ENCODE measurements around the gene MSRB2.

The MSRB2 gene

GRCh38 chr10:23111517-23112286 is 16.3 kb downstream of the MSRB2 start:
- DNase-seq (ENCODE audit: low read depth): no peak

- DNase-seq (ENCODE audit: low read depth): no peak
Observed at GRCh38 chr10:23114228-23114850, 19.0 kb downstream of the MSRB2 start.

- no peak for DNase-seq (ENCODE audit: low read depth)
Observed at GRCh38 chr10:23116486-23117205, 21.3 kb downstream of the MSRB2 start.

GRCh38 chr10:23120001-23120934 is 24.9 kb downstream of the MSRB2 start:
- DNase-seq (ENCODE audit: low read depth): no peak

GRCh38 chr10:23121135-23121534 is 25.8 kb downstream of the MSRB2 start:
- DNase-seq (ENCODE audit: low read depth): no peak

- no peak for DNase-seq (ENCODE audit: low read depth)
Observed at GRCh38 chr10:23136462-23136861, 41.1 kb downstream of the MSRB2 start.

GRCh38 chr10:23139677-23140076 is 44.3 kb downstream of the MSRB2 start:
- DNase-seq (ENCODE audit: low read depth): no peak

- DNase-seq (ENCODE audit: low read depth): no peak
Observed at GRCh38 chr10:23141995-23142394, 46.6 kb downstream of the MSRB2 start.

GRCh38 chr10:23146258-23146657 is 50.9 kb downstream of the MSRB2 start:
- DNase-seq (ENCODE audit: low read depth): no peak

- DNase-seq (ENCODE audit: low read depth): no peak
Observed at GRCh38 chr10:23147035-23147434, 51.7 kb downstream of the MSRB2 start.

GRCh38 chr10:23148214-23148613 is 52.8 kb downstream of the MSRB2 start:
- no peak for DNase-seq (ENCODE audit: low read depth)

GRCh38 chr10:23150091-23150490 is 54.7 kb downstream of the MSRB2 start:
- no peak for DNase-seq (ENCODE audit: low read depth)

GRCh38 chr10:23150610-23151009 is 55.2 kb downstream of the MSRB2 start:
- no peak for DNase-seq (ENCODE audit: low read depth)

GRCh38 chr10:23151071-23151470 is 55.7 kb downstream of the MSRB2 start:
- DNase-seq (ENCODE audit: low read depth): no peak

GRCh38 chr10:23155169-23155568 is 59.8 kb downstream of the MSRB2 start:
- no peak for DNase-seq (ENCODE audit: low read depth)

- no peak for DNase-seq (ENCODE audit: low read depth)
Observed at GRCh38 chr10:23156447-23157150, 61.2 kb downstream of the MSRB2 start.

GRCh38 chr10:23157239-23157681 is 61.9 kb downstream of the MSRB2 start:
- DNase-seq (ENCODE audit: low read depth): no peak

GRCh38 chr10:23157691-23158369 is 62.5 kb downstream of the MSRB2 start:
- DNase-seq (ENCODE audit: low read depth): no peak

GRCh38 chr10:23158370-23158769 is 63.0 kb downstream of the MSRB2 start:
- DNase-seq (ENCODE audit: low read depth): no peak

GRCh38 chr10:23171232-23171876 is 76.0 kb downstream of the MSRB2 start:
- DNase-seq (ENCODE audit: low read depth): no peak
